Fibroblast of skin of right quadriceps (primary cell): ENCODE data around the gene FDX2.
A peak's percentile ranks its signal among the peaks of the same experiment; 100 is the strongest.

ENCODE experiments used
- DNase-seq: peaks from one replicate; pipeline ENCODE4 v3.0.0-alpha.2; 2013

Gene FDX2

GRCh38 chr19:10332965-10333757 is 17.3 kb upstream of the FDX2 start, which contains the start of gene RAVER1:
Gene RAVER1 (minus strand): TSS chr19:10333529. CDS start chr19:10333507, 22 bp downstream.
- peak; percentile 97 for DNase-seq

GRCh38 chr19:10332158-10332964 is 16.5 kb upstream of the FDX2 start:
- DNase-seq = no peak

- no peak for DNase-seq
These were observed 13.7 kb upstream of the FDX2 start for GRCh38 chr19:10329555-10329954.

GRCh38 chr19:10328558-10329429 is 13.0 kb upstream of the FDX2 start:
- no peak for DNase-seq

GRCh38 chr19:10327793-10328192 is 12.0 kb upstream of the FDX2 start:
- no peak for DNase-seq

GRCh38 chr19:10325732-10326131 is 9.9 kb upstream of the FDX2 start:
- no peak for DNase-seq

GRCh38 chr19:10321874-10322835 is 6.3 kb upstream of the FDX2 start:
- DNase-seq = no peak

- no peak for DNase-seq
These were observed 5.6 kb upstream of the FDX2 start for GRCh38 chr19:10321417-10321797.

GRCh38 chr19:10320602-10321416 is 5.0 kb upstream of the FDX2 start:
- DNase-seq = no peak

- DNase-seq = no peak
These were observed 3.2 kb upstream of the FDX2 start for GRCh38 chr19:10318807-10319682.

GRCh38 chr19:10317857-10318462 is 2.1 kb upstream of the FDX2 start:
- no peak for DNase-seq

GRCh38 chr19:10317045-10317856 is 1.4 kb upstream of the FDX2 start:
- no peak for DNase-seq

GRCh38 chr19:10316229-10317044 is 622 bp upstream of the FDX2 start:
- no peak for DNase-seq

GRCh38 chr19:10309423-10309822 is 6.4 kb downstream of the FDX2 start, which contains the start of gene ZGLP1:
Gene ZGLP1 (minus strand): TSS chr19:10309815.
- no peak for DNase-seq

- DNase-seq = no peak
These were observed 9.5 kb downstream of the FDX2 start for GRCh38 chr19:10306327-10306726.

GRCh38 chr19:10305139-10305806 is 10.5 kb downstream of the FDX2 start:
- DNase-seq = peak; percentile 82
